Peyer's patch (tissue), 4 donors: ENCODE data around the gene OR4A16. TPM values are rescaled to one million over a fixed set of nuclear protein-coding genes. Genes with fewer than 3 reads are reported as not detected.

Experiments used
- DNase-seq, 3 donors: peaks; one replicate each; pipeline ENCODE4 v3.0.0-alpha.2; 2017 to 2019
- H3K27ac ChIP-seq, 4 donors: fragments of 200-600 bp; sonication (generic); one replicate each; pipeline ENCODE4 v1.5.1; 2016 to 2019
- H3K27me3 ChIP-seq, 2 donors: fragments of 200-600 bp; sonication (generic); one replicate each; pipeline ENCODE4 v1.5.1; 2019
- H3K36me3 ChIP-seq, 3 donors: fragments of 200-600 bp; sonication (generic); one replicate each; pipeline ENCODE4 v1.5.1; 2016 to 2019
- H3K4me1 ChIP-seq, 4 donors: fragments of 200-600 bp; sonication (generic); one replicate each; pipeline ENCODE4 v1.5.1; 2016 to 2019
- H3K4me3 ChIP-seq, 4 donors: fragments of 200-600 bp; sonication (generic); 1 replicate in 3 of 4; 2 replicates in 1 of 4; pipeline ENCODE4 v1.5.1; 2016 to 2019; ENCODE audit warnings: mild to moderate bottlenecking in 1 of 4
- H3K9me3 ChIP-seq, 4 donors: fragments of 200-600 bp; sonication (generic); one replicate each; pipeline ENCODE4 v1.5.1; 2016 to 2019; ENCODE audit warnings: mild to moderate bottlenecking in 1 of 4
- CTCF ChIP-seq, 6 experiments: fragments of 450-650 bp in 4 of 6; fragments of 200-600 bp in 2 of 6; sonication (generic) in 1 of 6; IDR thresholded peaks; one replicate each; pipeline ENCODE4 v1.5.1; 2017 to 2019; ENCODE audit warnings: antibody characterized with exemption in 6 of 6, mild to moderate bottlenecking in 3 of 6, moderate library complexity in 1 of 6
- POLR2A ChIP-seq, 2 donors: fragments of 450-650 bp; IDR thresholded peaks; one replicate each; pipeline ENCODE4 v1.5.1; 2017; ENCODE audit warnings: antibody characterized with exemption in 2 of 2, mild to moderate bottlenecking in 2 of 2, moderate library complexity in 2 of 2
- total RNA-seq, 4 donors: library from RNA; depleted of rRNA; stranded (reverse); fragments of >200 nt; gene quantifications; one replicate each; pipeline ENCODE4 v1.1.0, GENCODE V29; 2016

OR4A16 gene
- total RNA-seq = not detected

GRCh38 chr11:55342901-55343300, at the start of gene OR4A16:
OR4A16 (plus strand) TSS chr11:55343201; CDS start chr11:55343201, 0 bp downstream.
- Histone ChIP-seq H3K27me3 (no peaks in the 10 kb centered on the region), H3K4me3 (no peak within 1 kb of the TSS), H3K27ac (no peak within 1 kb of the TSS), H3K9me3 (peaks cover 0 to 4% (median 0%) of the 10 kb centered on the region in 4 donors), H3K4me1 (no peaks in the 10 kb centered on the region), H3K36me3 (no peaks in the 10 kb centered on the region)
- TF ChIP-seq POLR2A (IDR thresholded peaks at IDR 0.05) (no peak), CTCF (IDR thresholded peaks at IDR 0.05) (no peak)
- no peak for DNase-seq

- H3K9me3 ChIP-seq = no peaks in the 10 kb centered on the region
- no peak for DNase-seq
- H3K36me3 ChIP-seq = no peaks in the 10 kb centered on the region
- H3K27me3 ChIP-seq = no peaks in the 10 kb centered on the region
- TF ChIP-seq CTCF (IDR thresholded peaks at IDR 0.05) = no peak
- no peak for TF ChIP-seq POLR2A (IDR thresholded peaks at IDR 0.05)
- no peak overlapping the region for H3K27ac ChIP-seq
- no peaks in the 10 kb centered on the region for H3K4me1 ChIP-seq
- no peak overlapping the region for H3K4me3 ChIP-seq
Observed at GRCh38 chr11:55324500-55324899, 18.5 kb upstream of the OR4A16 start.

- Histone ChIP-seq H3K4me3 (no peak overlapping the region), H3K27ac (no peak overlapping the region), H3K27me3 (no peaks in the 10 kb centered on the region), H3K36me3 (no peaks in the 10 kb centered on the region), H3K4me1 (no peaks in the 10 kb centered on the region), H3K9me3 (peaks cover 0 to 8% (median 1%) of the 10 kb centered on the region in 4 donors)
- TF ChIP-seq CTCF (IDR thresholded peaks at IDR 0.05) (no peak), POLR2A (IDR thresholded peaks at IDR 0.05) (no peak)
- no peak for DNase-seq
Observed at GRCh38 chr11:55345306-55345705, 2.3 kb downstream of the OR4A16 start.

GRCh38 chr11:55349032-55349431, 6.0 kb downstream of the OR4A16 start:
- Histone ChIP-seq H3K4me1 (no peaks in the 10 kb centered on the region), H3K27me3 (no peaks in the 10 kb centered on the region), H3K4me3 (no peak overlapping the region), H3K9me3 (peaks cover 0 to 4% (median 1%) of the 10 kb centered on the region in 4 donors), H3K27ac (no peak overlapping the region), H3K36me3 (no peaks in the 10 kb centered on the region)
- TF ChIP-seq POLR2A (IDR thresholded peaks at IDR 0.05) (no peak), CTCF (IDR thresholded peaks at IDR 0.05) (no peak)
- no peak for DNase-seq

- Histone ChIP-seq H3K9me3 (peaks cover 0 to 6% (median 0%) of the 10 kb centered on the region in 4 donors), H3K27me3 (no peaks in the 10 kb centered on the region), H3K4me3 (no peak overlapping the region), H3K36me3 (no peaks in the 10 kb centered on the region), H3K4me1 (no peaks in the 10 kb centered on the region), H3K27ac (no peak overlapping the region)
- TF ChIP-seq CTCF (IDR thresholded peaks at IDR 0.05) (no peak), POLR2A (IDR thresholded peaks at IDR 0.05) (no peak)
- DNase-seq = no peak
Observed at GRCh38 chr11:55357560-55358184, 14.7 kb downstream of the OR4A16 start.
